Endothelial cell of umbilical vein (primary cell): ENCODE results near the gene OGFRL1.

Source experiments
- CTCF ChIP-seq, 2 donors: IDR thresholded peaks; 1 replicate in 1 of 2; 2 replicates in 1 of 2; pipeline ENCODE4 v1.5.1; 2011; ENCODE audit warnings: low read length in 2 of 2, mild to moderate bottlenecking in 2 of 2, moderate library complexity in 2 of 2, control low read depth in 1 of 2, inconsistent platforms in 1 of 2, low read depth in 1 of 2; ENCODE audit not compliant: insufficient read depth in 1 of 2; ENCODE audit errors: extremely low read depth in 1 of 2
- EZH2 ChIP-seq: IDR thresholded peaks from 2 replicates; pipeline ENCODE4 v1.6.1; 2012; ENCODE audit warnings: borderline replicate concordance, low read depth, mild to moderate bottlenecking, moderate library complexity, low read length, inconsistent platforms; ENCODE audit not compliant: severe bottlenecking
- POLR2A ChIP-seq: IDR thresholded peaks from 2 replicates; pipeline ENCODE4 v1.6.1; 2012; ENCODE audit warnings: low read depth, mild to moderate bottlenecking, control low read depth, low read length
- POLR2AphosphoS5 ChIP-seq: IDR thresholded peaks from 2 replicates; pipeline ENCODE4 v1.6.1; 2012; ENCODE audit warnings: low read depth, mild to moderate bottlenecking, control low read depth, low read length, moderate library complexity; ENCODE audit not compliant: insufficient read depth

GRCh38 chr6:71289802-71290175, 1.2 kb downstream of the OGFRL1 start:
- TF ChIP-seq POLR2A (no peak), POLR2AphosphoS5 (no peak), CTCF (IDR thresholded peaks at IDR 0.05; ENCODE audit: extremely low read depth in 1 of 2, insufficient read depth in 1 of 2, low read depth in 1 of 2, low read length in 2 of 2) (no peak), EZH2 (no peak)
